ENCODE results near the gene ZDHHC14. TPM values are rescaled to one million over a fixed set of nuclear protein-coding genes. Genes with fewer than 3 reads are reported as not detected.

The ZDHHC14 gene
- total RNA-seq, 1 experiment from 2014 or later: 1.7 TPM

DNA sequence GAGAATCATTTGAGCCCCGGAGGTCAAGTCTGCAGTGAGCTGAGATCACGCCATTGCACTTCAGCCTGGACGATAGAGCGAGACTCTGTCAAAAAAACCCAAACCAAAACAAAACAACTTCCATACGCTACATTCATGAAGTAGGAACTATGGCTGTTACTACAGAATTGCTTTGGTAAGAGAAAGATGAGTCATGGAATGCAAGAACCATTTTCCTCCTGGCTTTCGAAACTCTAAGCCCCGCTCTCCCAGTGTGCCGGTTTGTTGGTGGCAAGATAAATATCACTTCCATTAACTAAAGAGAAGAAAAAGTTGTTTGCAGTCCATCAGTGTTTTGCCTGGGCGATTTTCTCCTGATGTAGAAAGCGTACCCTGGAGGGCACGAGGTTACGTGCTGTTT is 61.3 kb downstream of the ZDHHC14 start:
- Mint-ChIP-seq H3K4me1 (peaks cover 3 to 14% of the 10 kb centered on the region in 2 experiments), H3K27me3 (ENCODE audit: low read depth) (no peaks in the 10 kb centered on the region), H3K9me3 (no peaks in the 10 kb centered on the region), H3K36me3 (ENCODE audit: insufficient read depth in 1 of 3, low read depth in 3 of 3) (0 out of 7 replicates have a peak, but pooled peaks cover 0 to 2% (median 0%) of the 10 kb centered on the region in 3 experiments), H3K27ac (no peak overlapping the region), H3K4me3 (no peak overlapping the region)
- Histone ChIP-seq H3K56ac (ENCODE audit: insufficient read length, low read depth, low read length) (no peak overlapping the region), H4K5ac (ENCODE audit: insufficient read length, low read depth, low read length) (no peak overlapping the region), H3K27ac (ENCODE audit: insufficient read length, low read depth, low read length) (no peak overlapping the region), H4K91ac (ENCODE audit: insufficient read length, low read depth, low read length) (no peak overlapping the region), H3K9me3 (ENCODE audit: control insufficient read depth, low read depth, low read length) (no peaks in the 10 kb centered on the region), H3K23me2 (ENCODE audit: insufficient read length, low read depth, low read length, poor library complexity, severe bottlenecking) (no peaks in the 10 kb centered on the region), H2AFZ (ENCODE audit: low read length) (no peak overlapping the region), H3K9ac (ENCODE audit: extremely low read depth, insufficient read length, low read length) (no peak overlapping the region), H3K79me1 (ENCODE audit: insufficient read depth, low read depth, low read length, poor library complexity, severe bottlenecking) (no peaks in the 10 kb centered on the region), H4K20me1 (ENCODE audit: control insufficient read depth, insufficient read depth, insufficient read length) (no peaks in the 10 kb centered on the region), H2BK5ac (ENCODE audit: insufficient read length, low read length) (no peak overlapping the region), H2BK12ac (ENCODE audit: insufficient read length, low read depth, low read length) (no peak overlapping the region), H3K14ac (ENCODE audit: insufficient read depth, low read length) (no peak overlapping the region), H3T11ph (ENCODE audit: low read length) (no peak overlapping the region), H3K4me2 (ENCODE audit: insufficient read depth, insufficient read length, low read length) (no peak overlapping the region), H2AK5ac (ENCODE audit: insufficient read length, low read length) (no peak overlapping the region), H3K27me3 (ENCODE audit: insufficient read depth, low read length) (no peaks in the 10 kb centered on the region), H4K8ac (replicated peaks; ENCODE audit: insufficient read length, low read depth, low read length) (no peak overlapping the region), H2BK20ac (ENCODE audit: low read depth, low read length, poor library complexity, severe bottlenecking) (no peak overlapping the region), H3K23ac (ENCODE audit: insufficient read length, low read depth, low read length) (no peak overlapping the region), H2BK120ac (ENCODE audit: low read depth, low read length, poor library complexity, severe bottlenecking) (no peak overlapping the region), H3K18ac (ENCODE audit: insufficient read length, low read depth, low read length) (no peak overlapping the region), H3K4me1 (ENCODE audit: insufficient read depth, low read length) (peaks cover 1% of the 10 kb centered on the region; the same call in 1 of the 2 replicates), H3K79me2 (ENCODE audit: insufficient read depth, low read length) (no peaks in the 10 kb centered on the region), H3K4ac (ENCODE audit: low read depth, low read length) (no peak overlapping the region), H2BK15ac (ENCODE audit: low read depth, low read length) (no peak overlapping the region)
- no peak for TF ChIP-seq CTCF (conservative IDR thresholded peaks at IDR 0.05)
- no peak for DNase-seq
- no CpG with 5 or more reads among the region's 12 CpGs for WGBS (ENCODE audit: extremely low coverage, insufficient read length, low lambda C conversion rate)

Measured in H9 (cell line).